Thoracic aorta (tissue), 2 donors: ENCODE measurements around the gene SCYL2. TPM values are rescaled to one million over a fixed set of nuclear protein-coding genes. Genes with fewer than 3 reads are reported as not detected.
"Not testable (repeated sequence)": the region's sequence is repeated elsewhere in the genome, so short reads cannot be mapped to it uniquely, and the experiment has no call there.

Experiments
- ATAC-seq: fragments of 150-250 bp; one replicate; pipeline ENCODE4 v1.8.0; 2017; ENCODE audit warnings: low read depth; ENCODE audit not compliant: insufficient number of reproducible peaks, low FRiP score
- DNase-seq: peaks from one replicate; pipeline ENCODE4 v3.0.0-alpha.2; 2020; ENCODE audit warnings: low spot score
- H3K27ac ChIP-seq, 2 donors: fragments of 200-600 bp; sonication (generic); 1 replicate in 1 of 2; 2 replicates in 1 of 2; pipeline ENCODE4 v1.5.1; 2016; ENCODE audit warnings: mild to moderate bottlenecking in 2 of 2, moderate library complexity in 2 of 2
- H3K27me3 ChIP-seq: fragments of 200-600 bp; sonication (generic); replicated peaks from 2 replicates; pipeline ENCODE4 v1.6.0; 2016; ENCODE audit warnings: mild to moderate bottlenecking; ENCODE audit not compliant: insufficient read depth
- H3K36me3 ChIP-seq: fragments of 200-600 bp; sonication (generic); one replicate; pipeline ENCODE4 v1.5.1; 2016
- H3K4me1 ChIP-seq, 2 donors: fragments of 200-600 bp; sonication (generic); 1 replicate in 1 of 2; 2 replicates in 1 of 2; pipeline versions ENCODE4 v1.5.1 to v1.6.0; 2016; ENCODE audit warnings: low read depth in 2 of 2, mild to moderate bottlenecking in 1 of 2; ENCODE audit not compliant: control insufficient read depth in 1 of 2
- H3K4me3 ChIP-seq: fragments of 200-600 bp; sonication (generic); 2 replicates; pipeline ENCODE4 v1.5.1; 2016; ENCODE audit warnings: mild to moderate bottlenecking
- H3K9me3 ChIP-seq: fragments of 200-600 bp; sonication (generic); 2 replicates; pipeline ENCODE4 v1.5.1; 2016
- total RNA-seq, 2 donors: library from RNA; depleted of rRNA; stranded (reverse); fragments of >200 nt; gene quantifications; one replicate each; pipeline versions ENCODE4 v1.1.0 to v1.2.3, GENCODE V29; 2016
- TF ChIP-seq, protein P1 (sequence below): fragments of 200-600 bp; sonication (generic); IDR thresholded peaks from one replicate; pipeline ENCODE4 v1.5.1; 2019; ENCODE audit warnings: antibody characterized with exemption

Gene SCYL2
- total RNA-seq = 10 to 100 TPM; 44.8 to 52.3 TPM

DNA sequence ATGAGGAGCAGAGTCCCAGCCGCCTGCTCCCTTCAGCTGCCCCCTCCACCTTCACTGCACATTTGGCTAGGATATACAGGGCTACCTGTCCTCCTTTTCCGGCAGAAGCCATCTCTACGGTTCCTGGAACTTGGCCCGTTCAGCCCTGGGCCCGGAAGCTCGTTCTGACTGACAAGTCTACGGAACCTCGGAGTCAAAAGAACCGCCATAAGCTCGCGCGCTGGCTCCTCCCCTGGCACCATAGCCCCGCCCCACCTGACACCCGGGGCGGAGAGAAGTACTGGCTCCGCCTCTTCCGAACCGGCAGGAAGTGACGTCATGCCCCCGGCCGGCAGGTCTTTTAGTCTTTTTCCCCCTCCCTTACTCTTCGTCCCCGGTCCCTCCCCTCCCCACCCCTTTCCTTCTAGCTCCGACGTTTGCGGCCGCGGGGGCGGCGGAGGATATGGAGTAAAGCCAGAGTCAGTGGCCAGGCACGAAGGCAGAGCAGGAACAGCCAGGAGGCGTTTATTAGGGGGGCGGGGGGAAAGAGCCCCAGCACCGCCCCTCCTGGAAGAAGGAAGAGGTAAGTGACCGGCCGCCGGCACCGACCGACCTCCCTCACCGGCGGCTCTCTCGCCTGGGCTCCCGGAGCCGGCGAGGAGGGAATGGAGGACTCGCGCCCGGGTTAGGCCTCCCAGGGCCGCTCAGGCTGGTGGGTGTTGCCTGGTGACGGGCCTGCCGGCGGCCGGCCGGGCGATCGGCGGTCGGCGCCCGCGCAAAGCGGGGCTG is at the start of gene SCYL2, which contains the start of gene DEPDC4:
Gene SCYL2, plus strand, starts transcription at position 343 of the 768 bp plus-strand sequence. CDS start 15,794 bp downstream, outside the sequence.
Gene DEPDC4, minus strand, starts transcription at position 245 of the 768 bp plus-strand sequence. Its CDS starts 3 bp downstream, at position 242.
- DNase-seq (peak; percentile 93), ATAC-seq (peak; percentile 97)
- Histone ChIP-seq H3K4me3 (peak within 1 kb of the TSS; percentile 95), H3K36me3 (no peaks in the 10 kb centered on the region), H3K9me3 (no peaks in the 10 kb centered on the region), H3K27me3 (no peaks in the 10 kb centered on the region), H3K27ac (peak within 1 kb of the TSS; percentile 93 to 98), H3K4me1 (peaks cover 10 to 33% of the 10 kb centered on the region in 2 donors)
- TF ChIP-seq, protein P1, sequence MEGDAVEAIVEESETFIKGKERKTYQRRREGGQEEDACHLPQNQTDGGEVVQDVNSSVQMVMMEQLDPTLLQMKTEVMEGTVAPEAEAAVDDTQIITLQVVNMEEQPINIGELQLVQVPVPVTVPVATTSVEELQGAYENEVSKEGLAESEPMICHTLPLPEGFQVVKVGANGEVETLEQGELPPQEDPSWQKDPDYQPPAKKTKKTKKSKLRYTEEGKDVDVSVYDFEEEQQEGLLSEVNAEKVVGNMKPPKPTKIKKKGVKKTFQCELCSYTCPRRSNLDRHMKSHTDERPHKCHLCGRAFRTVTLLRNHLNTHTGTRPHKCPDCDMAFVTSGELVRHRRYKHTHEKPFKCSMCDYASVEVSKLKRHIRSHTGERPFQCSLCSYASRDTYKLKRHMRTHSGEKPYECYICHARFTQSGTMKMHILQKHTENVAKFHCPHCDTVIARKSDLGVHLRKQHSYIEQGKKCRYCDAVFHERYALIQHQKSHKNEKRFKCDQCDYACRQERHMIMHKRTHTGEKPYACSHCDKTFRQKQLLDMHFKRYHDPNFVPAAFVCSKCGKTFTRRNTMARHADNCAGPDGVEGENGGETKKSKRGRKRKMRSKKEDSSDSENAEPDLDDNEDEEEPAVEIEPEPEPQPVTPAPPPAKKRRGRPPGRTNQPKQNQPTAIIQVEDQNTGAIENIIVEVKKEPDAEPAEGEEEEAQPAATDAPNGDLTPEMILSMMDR = no peak

GRCh38 chr12:100219328-100220109 is 47.5 kb upstream of the SCYL2 start:
- TF ChIP-seq, protein P1 = no peak
- ATAC-seq = no peak
- peaks cover 36% of the 10 kb centered on the region for H3K36me3 ChIP-seq
- H3K27me3 ChIP-seq = no peaks in the 10 kb centered on the region
- H3K4me1 ChIP-seq = no peaks in the 10 kb centered on the region
- no peak overlapping the region for H3K27ac ChIP-seq
- no peak for DNase-seq
- no peak overlapping the region for H3K4me3 ChIP-seq
- H3K9me3 ChIP-seq = no peaks in the 10 kb centered on the region

DNA sequence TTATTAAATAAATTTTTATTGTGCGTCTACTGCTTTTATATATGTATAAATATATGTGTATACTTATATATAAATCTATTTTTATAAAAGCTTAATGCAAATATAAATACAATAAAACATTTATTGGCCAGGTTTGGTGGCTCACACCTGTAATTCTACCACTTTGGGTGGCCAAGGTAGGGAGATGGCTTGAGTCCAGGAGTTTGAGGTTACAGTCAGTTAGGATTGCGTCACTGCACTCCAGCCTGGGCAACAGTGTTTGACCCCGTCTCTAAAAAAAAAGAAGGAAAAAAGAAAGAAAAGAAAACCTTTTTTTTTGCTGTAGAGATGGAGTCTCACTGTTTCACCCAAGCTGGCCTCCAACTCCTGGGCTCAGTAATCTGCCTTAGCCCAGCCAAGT is 45.5 kb upstream of the SCYL2 start:
- H3K27ac ChIP-seq = no peak overlapping the region
- no peaks in the 10 kb centered on the region for H3K27me3 ChIP-seq
- ATAC-seq = no peak
- H3K9me3 ChIP-seq = no peaks in the 10 kb centered on the region
- DNase-seq = no peak
- H3K4me3 ChIP-seq = no peak overlapping the region
- H3K36me3 ChIP-seq = peaks cover 39% of the 10 kb centered on the region
- TF ChIP-seq, protein P1 = no peak
- no peaks in the 10 kb centered on the region for H3K4me1 ChIP-seq

GRCh38 chr12:100222173-100222572 is 44.8 kb upstream of the SCYL2 start:
- not testable (repeated sequence) for H3K9me3 ChIP-seq, H3K27ac ChIP-seq, DNase-seq, ATAC-seq, H3K4me1 ChIP-seq, H3K27me3 ChIP-seq, H3K4me3 ChIP-seq
- H3K36me3 ChIP-seq = peaks cover 39% of the 10 kb centered on the region

- H3K27ac ChIP-seq = no peak overlapping the region
- H3K9me3 ChIP-seq = no peaks in the 10 kb centered on the region
- H3K4me3 ChIP-seq = no peak overlapping the region
- DNase-seq (no peak), ATAC-seq (no peak)
- H3K36me3 ChIP-seq = peaks cover 20% of the 10 kb centered on the region
- TF ChIP-seq, protein P1 = no peak
- no peaks in the 10 kb centered on the region for H3K4me1 ChIP-seq
- no peaks in the 10 kb centered on the region for H3K27me3 ChIP-seq
Measured at GRCh38 chr12:100225491-100225890, 41.5 kb upstream of the SCYL2 start.
